Frontal cortex (tissue), 4 donors: ENCODE data around the gene METTL22. TPM values are rescaled to one million over a fixed set of nuclear protein-coding genes. Genes with fewer than 3 reads are reported as not detected.

Source experiments
- DNase-seq, 2 donors: peaks; one replicate each; pipeline ENCODE4 v3.0.0; 2012; ENCODE audit warnings: low spot score in 2 of 2
- FAIRE-seq: peaks from 2 replicates; lab custom pipeline; 2012; peaks lifted over from hg19 to GRCh38; lab: Jason Lieb, UNC
- total RNA-seq: library from RNA; depleted of rRNA; stranded (reverse); fragments of >200 nt; gene quantifications from one replicate; pipeline ENCODE4 v1.2.3, GENCODE V29; 2014
- donor health status: control.
- donor health status: control.
- donor health status: control.

Gene METTL22
- total RNA-seq, 1 donor from 2014 or later = 7.7 TPM

DNA sequence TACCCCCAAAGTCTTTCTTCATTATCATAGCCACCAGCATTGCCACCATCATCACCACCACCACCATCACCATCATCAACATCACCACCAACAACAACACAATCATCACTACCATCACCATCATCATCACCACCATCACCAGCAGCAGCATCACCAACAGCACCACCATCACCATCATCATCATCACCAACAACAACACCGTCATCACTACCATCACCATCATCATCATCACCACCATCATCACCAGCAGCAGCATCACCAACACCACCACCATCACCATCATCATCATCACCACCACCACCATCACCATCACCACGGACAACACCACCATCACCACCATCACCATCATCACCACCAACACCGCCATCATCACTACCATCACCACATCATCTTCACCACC, 30.7 kb upstream of the METTL22 start:
- DNase-seq (no peak), FAIRE-seq (no peak)

DNA sequence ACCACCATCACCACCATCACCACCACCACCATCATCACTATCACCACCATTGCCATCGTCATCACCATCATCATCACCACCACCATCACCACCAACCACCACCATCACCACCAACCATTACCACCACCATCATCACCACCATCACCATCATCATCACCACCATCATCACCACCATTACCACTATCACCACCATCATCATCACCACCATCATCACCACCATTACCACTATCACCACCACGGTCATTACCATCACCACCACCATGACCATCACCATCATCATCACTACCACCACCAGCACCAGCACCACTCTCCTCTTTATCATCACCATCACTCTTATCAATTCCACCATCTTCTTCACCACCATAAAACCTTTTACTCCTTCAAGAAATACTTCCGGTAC, 30.0 kb upstream of the METTL22 start:
- FAIRE-seq = no peak
- no peak for DNase-seq

DNA sequence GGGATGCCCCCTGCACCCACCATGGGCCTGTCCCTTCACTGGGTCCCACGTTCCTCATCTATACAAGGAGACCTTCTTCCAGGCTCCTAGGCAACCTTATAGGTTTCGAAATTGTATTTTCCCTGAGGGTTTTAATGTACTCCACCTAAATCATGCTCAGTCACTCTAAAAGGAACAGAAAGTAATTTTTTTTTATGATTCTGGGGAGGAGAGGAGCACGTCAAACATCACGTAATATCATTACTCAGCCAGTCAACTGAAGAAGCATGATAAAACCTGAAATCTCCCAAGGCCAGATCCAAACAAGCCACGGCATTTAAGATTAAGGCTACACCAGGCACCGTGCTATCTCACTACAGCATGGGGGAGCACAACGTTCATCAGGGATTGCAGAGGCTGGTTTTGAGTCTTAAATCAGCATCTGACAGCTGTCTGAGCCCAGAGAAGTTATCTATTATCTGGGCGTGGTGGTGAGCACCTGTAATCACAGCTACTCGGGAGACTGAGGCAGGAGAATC, 27.3 kb upstream of the METTL22 start:
- DNase-seq = no peak
- no peak for FAIRE-seq

DNA sequence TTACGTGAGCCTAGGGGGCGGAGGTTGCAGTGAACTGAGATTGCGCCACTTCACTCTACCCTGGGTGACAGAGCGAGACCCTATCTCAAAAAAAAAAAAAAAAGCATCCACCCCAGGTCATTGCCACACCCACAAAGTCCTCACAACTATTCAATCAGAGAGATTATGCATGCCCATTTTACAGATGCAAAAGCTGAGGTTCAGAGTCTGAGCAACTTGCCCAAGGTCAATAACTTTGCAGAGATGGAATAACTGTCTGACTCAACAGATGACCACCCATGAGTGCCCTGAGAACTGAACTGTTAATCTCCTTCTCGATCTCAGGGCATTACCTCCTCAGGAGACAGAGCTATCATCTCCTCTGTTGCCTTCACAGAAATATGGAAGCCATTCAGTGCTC, 25.7 kb upstream of the METTL22 start:
- no peak for FAIRE-seq
- no peak for DNase-seq

DNA sequence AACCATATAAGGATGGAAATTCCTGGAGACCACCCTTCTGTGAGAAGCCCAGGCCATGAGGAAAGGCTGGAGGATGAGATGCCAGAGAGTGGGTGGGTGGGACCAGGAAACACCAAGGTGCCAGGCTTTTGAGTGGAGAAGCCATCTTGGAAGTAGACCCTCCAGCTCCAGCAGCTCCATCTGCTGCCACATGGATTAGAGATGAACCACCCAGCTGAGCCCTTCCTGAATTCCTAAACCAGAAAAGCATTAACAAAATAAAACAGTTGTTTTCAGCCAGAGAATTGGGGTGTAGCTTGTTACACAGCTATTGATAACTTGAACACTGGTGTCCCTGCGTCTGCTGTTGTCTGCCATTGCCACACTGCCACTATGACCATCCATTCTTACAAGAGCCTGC, 24.9 kb upstream of the METTL22 start:
- FAIRE-seq (no peak), DNase-seq (no peak)

DNA sequence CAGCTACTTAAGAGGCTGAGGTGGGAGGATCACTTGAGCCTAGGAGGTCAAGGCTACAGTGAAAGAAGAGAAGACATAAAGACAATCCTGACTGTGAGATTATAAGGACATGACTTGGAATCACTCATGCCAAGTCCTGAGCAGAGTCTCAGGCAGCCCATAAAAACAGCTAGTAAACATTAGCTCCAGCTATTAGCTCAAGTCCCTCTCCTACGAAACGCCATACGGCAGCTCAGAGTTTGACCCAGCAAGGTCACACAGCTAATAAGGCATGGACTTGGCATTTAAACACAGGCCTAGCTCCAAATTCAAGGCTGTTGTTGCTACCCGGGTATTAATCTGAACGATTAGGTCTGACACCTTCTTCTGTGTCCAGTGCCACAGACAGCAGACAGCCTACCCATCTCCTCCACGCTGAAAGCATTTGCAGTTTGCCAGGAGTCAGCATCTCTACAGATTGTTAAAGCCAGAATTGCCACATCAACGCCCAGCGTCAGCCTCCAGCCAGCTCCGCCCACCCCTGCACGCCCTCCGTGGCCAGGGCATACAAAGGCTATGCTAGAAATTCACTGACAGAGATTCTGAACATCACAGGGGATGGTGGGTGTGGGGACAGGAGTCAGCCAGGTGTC, 21.2 kb upstream of the METTL22 start:
- FAIRE-seq (no peak), DNase-seq (no peak)

DNA sequence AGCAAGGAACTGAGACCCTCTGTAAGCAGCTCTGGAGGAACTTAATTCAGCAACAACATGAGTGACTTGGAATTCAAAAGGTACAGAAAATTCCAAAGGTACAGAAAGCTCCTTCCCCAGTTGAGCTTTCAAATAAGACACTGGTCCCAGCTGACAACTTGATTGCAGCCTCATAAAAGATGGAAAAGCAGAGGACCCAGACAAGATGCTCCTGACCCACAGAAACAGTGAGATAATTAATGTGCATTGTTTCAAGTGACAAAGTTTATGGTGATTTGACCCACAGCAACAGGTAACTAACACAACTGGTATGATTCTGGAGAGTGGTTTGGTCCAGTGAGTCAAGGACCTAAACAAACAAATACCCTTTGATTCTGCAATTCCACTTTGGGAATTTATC, 15.9 kb upstream of the METTL22 start:
- no peak for FAIRE-seq
- DNase-seq = no peak

DNA sequence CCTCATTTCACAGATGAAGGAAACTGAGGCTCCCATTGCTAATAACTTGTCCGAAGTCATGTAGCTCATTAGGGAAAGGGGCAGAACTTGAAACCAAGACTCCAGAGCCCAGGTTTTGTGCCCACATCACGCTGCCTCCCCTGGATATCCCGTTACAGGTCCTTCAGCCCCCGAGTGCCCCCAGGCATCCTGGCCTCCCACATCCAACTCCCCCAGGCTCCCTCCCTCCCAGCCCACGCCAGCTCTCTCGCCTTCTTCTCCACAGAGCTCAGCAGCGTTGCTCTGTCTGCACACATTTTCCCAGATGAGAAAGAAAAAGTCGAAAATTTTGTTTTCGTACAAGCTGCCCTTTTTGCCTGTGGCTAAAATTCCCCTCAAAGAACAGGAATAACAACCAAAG, 14.3 kb upstream of the METTL22 start:
- FAIRE-seq (no peak), DNase-seq (no peak)

DNA sequence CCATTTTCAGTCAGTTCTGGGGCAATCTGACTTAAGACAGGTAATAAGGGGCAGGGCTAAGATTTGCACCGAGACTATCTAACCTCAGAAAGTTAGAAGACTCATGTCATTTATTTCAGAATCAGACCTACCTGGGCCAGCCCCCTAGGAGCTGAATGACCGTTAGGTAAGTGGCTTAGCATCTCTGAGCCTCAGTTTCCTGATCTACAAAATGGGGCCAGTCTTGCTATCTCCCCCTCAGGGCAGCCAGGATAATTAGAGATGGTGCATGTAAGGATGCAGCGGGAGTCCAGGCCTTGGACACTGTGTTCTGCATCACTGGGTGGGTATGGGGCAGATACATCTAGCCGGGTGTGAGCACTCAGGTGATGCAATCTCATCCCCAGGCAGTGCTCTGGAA, 10.4 kb upstream of the METTL22 start:
- no peak for FAIRE-seq
- no peak for DNase-seq

DNA sequence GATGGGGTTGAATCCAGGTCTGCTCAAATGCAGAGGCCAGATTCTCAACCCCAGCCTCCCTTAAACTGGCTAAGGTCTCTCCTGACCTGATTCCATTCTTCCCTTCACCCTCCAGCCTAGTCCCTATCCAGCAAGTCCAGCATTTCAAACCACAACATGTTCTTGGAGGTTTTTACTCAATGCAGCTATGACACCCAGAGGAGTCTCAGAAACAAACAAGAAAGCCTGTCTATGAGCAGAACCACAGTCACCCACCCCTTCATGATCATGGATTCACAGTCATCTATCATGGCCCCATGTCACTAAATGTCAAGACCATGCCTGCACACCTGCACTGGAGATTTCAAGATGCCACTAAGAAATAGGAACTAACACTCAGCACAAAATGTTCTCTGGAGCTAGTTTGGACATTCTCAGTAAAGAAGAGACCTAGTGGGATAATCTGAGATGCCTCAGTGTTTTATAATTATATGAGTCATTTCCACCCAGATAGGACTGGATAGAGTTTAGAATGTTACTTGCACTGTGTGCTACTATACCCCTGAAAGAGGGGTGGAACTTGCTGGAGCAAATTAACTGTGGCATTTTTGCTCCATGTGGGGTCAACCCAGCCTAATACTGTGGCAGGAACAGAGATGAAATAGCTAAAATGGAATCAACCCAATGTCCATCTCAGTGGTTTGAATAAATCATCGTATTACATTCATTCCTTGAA, 9.5 kb upstream of the METTL22 start:
- no peak for DNase-seq
- no peak for FAIRE-seq

DNA sequence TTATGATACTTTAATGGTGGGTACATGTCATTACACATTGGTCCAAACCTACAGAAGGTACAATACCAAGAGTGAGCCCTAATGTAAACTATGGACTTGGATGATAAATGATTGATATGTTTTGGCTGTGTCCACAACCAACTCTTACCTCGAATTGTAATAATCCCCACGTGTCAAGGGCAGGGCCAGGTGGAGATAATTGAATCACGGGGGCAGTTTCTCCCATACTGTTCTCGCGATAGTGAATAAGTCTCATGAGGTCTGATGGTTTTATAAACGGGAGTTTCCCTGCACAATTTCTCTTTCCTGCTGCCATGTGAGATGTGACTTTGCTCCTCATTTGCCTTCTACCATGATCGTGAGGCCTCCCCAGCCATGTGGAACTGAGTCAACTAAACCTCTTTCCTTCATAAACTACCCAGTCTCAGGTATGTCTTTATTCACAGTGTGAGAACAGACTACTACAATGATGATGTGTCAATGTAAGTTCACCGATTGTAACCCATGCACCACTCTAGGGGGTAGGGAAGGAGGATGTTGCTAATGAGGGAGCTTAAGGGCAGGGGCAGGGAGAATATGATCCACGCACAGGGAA, 7.0 kb upstream of the METTL22 start:
- FAIRE-seq = no peak

DNA sequence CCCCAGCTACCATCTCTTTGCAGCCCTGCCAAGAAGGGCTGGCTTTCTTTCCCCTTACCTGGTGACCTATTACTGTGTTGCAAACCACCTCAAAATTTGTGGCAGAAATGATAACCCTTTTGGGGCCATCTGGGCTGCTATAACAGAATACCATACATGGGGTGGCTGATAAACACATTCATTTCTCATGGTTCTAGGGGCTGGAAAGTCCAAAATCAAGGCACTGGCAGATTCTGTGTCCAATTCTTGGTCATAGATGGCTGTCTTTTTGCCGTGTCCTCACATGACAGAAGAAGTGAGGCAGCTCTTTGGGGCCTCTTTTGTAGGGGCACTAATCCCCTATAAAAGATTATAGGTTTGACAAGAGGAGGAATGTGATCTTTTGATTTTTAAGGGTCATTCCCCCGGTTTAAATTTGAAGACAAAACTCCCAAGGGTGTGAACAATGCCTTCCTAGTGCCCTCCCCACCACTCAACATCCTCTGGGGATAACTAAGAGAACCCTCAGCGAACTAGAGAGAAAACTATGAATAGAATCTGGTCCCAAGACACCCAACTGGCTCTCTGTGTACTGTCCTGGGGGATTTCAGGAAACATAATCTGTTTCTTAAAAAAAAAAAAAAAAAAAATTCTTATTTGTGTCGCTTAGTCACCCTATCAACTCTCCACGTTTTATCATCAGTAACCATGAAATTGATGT, 1.7 kb upstream of the METTL22 start:
- no peak for FAIRE-seq
- no peak for DNase-seq

More for the DNA sequence above, 7.0 kb upstream of the METTL22 start:
- DNase-seq = no peak

DNA sequence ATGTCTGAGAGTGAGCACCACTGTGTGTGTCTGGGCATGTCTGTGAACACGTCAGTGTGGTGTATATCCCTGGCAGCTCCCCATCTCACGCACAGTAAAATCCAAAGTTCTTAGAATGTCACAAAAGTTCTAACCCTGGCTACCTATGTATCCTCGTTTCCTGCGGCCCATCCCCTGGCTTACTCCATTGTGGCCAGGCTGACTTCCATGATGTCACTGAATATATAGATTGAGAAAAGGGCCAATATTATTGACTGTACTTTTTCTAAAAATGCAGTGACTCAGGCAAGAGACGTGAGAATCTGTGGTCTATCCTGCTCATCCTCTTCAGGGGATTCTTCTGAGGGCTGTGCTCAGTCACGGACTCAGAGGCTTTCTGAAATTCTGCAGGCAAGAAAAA, 963 bp upstream of the METTL22 start:
- DNase-seq (no peak), FAIRE-seq (no peak)

DNA sequence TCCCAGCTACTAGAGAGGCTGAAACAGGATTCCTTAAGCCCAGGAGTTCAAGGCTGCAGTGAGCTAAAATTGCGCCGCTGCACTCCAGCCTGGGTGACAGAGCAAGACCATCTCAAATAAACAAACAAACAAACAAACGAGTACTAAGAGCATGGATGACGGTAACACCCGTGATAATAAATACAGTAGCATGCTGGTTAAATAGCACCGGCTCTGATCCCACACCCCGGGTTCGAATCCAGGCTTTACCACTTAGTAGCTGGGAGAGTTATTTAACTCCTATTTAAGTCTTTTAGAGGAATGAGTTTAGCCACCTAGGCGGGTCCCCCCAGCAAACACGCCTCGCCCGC, 301 bp upstream of the METTL22 start:
- no peak for FAIRE-seq
- no peak for DNase-seq

DNA sequence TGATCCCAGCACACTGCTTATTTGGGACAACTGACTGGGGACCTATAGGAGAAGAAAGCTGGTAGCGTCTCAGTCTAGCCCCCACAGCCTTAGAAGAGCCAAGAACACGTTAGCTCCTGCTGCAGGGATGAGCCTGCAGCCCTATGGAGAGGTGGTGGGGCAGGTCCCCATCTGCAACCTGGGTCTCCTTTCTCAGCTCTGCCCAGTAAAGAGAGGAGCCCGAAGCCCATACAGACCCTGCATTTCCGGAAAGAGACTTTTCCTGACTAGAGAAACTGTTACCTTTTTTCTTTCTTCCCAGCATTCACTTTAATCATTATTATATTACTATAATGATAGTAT, 788 bp downstream of the METTL22 start:
- FAIRE-seq (no peak), DNase-seq (peak; percentile 24 to 39)

DNA sequence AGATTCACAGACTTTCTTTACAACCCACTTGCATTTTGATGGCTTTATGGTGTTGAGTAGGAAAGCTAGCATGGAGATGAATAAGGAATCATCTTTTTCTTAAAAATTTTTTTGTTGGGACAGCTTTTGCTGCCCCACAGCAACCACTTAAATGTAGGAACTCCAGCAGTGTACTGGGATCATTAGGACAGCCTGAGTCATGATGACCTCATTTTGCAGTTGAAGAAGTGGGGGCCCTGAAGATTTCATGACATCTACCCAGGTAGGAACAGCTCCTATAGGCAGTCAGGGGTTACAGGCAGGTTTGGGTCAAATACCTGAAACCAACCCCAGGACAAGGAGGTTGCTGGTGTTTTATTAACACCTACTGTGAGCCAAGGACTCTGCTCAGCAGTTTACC, 2.1 kb downstream of the METTL22 start:
- FAIRE-seq (no peak), DNase-seq (no peak)

DNA sequence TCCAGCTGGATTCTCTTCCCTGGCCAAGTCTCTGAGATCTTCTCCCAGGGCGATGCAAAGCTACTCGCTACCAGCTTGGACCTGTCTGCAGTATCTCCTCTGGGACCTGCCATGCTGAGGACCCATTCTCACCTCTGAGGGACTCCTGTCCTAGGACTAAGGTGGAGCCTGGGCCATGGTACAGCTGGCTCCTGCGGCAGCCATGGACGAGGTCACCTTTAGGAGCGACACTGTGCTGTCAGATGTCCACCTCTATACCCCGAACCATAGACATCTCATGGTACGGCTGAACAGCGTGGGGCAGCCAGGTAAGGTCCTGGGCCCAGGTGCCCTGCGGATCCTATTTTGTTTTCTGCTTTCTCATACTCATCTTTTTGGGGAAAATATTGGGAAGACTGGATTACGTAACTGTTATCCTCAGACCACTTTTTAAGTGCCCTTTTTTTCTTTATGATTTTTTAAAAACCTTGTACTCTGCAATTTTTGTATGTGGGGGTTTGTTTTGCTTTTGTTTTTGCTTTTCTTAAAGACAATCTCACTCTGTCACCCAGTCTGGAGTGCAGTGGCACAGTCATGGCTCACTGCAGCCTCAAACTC, 4.1 kb downstream of the METTL22 start:
- no peak for FAIRE-seq
- DNase-seq = no peak

DNA sequence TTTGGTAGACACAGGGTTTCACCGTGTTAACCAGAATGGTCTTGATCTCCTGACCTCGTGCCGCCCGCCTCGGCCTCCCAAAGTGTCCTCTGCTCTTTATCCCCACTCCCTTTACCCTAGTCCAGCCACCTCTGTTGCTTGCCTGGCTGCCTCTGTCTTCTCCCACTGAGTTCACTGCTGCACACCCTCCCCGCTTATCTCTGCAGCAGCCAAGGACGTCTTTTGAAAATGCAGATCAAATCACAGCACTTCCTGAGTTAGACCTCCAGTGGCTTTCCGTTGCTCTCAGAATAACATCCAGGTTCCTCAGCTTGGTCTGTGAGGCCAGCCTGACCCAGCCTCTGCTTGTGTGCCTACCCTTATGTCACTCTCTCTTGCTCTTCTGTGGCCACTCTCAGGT, 5.4 kb downstream of the METTL22 start:
- FAIRE-seq (no peak), DNase-seq (no peak)

DNA sequence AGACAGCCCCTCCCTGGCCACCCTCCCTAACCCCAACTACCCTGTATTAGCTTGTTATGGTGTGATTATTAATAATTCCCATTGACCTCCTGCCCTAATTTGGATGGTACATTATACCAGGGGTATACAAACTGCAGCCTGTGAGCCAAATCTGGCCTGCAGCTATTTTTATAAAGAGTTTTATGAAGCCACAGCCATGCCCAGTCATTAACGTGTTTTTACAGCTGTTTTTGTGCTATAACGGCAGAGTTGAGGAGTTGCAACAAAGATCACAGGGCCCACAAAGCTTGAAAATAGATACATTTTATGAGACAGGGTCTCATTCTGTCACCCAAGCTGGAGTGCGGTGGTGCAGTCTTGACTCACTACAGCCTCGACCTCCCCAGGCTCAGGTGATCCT, 6.0 kb downstream of the METTL22 start:
- DNase-seq = no peak
- FAIRE-seq = no peak

DNA sequence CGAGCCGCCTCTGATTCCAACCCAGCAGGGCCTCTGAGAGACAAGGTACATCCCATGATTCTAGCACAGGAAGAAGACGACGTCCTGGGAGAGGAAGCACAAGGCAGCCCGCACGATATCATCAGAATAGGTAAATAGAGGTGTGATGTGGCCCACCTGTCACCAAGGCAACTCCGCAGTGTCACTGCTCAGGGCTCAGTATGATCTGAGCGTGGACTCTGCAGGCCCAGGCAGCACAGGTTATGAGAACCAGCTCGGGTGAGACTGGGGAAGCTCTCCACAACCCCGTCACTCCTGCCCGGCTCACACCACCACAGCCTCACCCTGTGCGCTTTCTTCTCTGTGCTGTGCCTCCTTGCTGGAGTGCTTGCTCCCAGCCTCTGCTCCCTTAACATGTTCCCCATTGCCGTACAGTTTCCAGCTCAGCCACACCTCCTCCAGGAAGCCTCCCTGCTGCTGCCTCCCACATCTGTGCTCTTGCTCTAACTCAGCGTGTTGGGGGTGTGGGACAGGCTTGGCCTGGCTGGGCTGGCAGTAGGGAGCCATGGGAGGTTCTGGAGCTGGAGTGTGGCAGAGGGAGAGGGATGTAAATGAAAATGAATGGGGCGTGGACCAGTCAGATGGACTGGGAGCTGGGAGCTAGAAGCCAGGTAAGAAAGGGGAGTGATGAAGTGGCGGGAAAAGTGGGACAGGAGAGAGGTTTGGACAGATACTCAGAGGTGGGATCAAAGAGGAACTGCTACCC, 7.7 kb downstream of the METTL22 start:
- DNase-seq = no peak
- FAIRE-seq = no peak
